Right lobe of liver (tissue), 6 donors: ENCODE results near the gene HTR7. TPM values are rescaled to one million over a fixed set of nuclear protein-coding genes. Genes with fewer than 3 reads are reported as not detected.
"Not testable (repeated sequence)": the region's sequence is repeated elsewhere in the genome, so short reads cannot be mapped to it uniquely, and the experiment has no call there.

Experiments used
- ATAC-seq, 4 donors: fragments of 200-7000 bp; cut with Tn5 transposase; one replicate each; pipeline ENCODE4 v1.9.1; 2020; ENCODE audit warnings: mild to moderate bottlenecking in 4 of 4, moderate library complexity in 4 of 4
- DNase-seq, 3 donors: peaks; one replicate each; pipeline ENCODE4 v3.0.0-alpha.2; 2020
- H3K27ac ChIP-seq, 3 donors: fragments of 200-600 bp; one replicate each; pipeline ENCODE4 v1.8.0; 2022
- H3K27me3 ChIP-seq, 2 donors: fragments of 200-600 bp; one replicate each; pipeline ENCODE4 v1.8.0; 2022
- H3K36me3 ChIP-seq, 4 donors: fragments of 200-600 bp; sonication (generic) in 1 of 4; one replicate each; pipeline versions ENCODE4 v1.5.1 to v1.8.0; 2017 to 2022; ENCODE audit warnings: control low read depth in 1 of 4
- H3K4me1 ChIP-seq, 4 donors: fragments of 200-600 bp; sonication (generic) in 1 of 4; one replicate each; pipeline versions ENCODE4 v1.5.1 to v1.8.0; 2017 to 2022; ENCODE audit warnings: control low read depth in 1 of 4
- H3K4me3 ChIP-seq, 3 donors: fragments of 200-600 bp; one replicate each; pipeline ENCODE4 v1.8.0; 2022
- H3K9me3 ChIP-seq, 4 donors: fragments of 200-600 bp; sonication (generic) in 1 of 4; one replicate each; pipeline versions ENCODE4 v1.5.1 to v1.8.0; 2017 to 2022; ENCODE audit warnings: control low read depth in 1 of 4
- POLR2A ChIP-seq: fragments of 450-650 bp; IDR thresholded peaks from one replicate; pipeline ENCODE4 v1.6.1; 2017; ENCODE audit warnings: antibody characterized with exemption, mild to moderate bottlenecking
- WGBS: methylation state at CpG from one replicate; pipeline ENCODE4 v1.1.6; 2018; ENCODE audit warnings: low coverage, low lambda C conversion rate; ENCODE audit not compliant: insufficient coverage; ENCODE audit errors: missing lambda C conversion rate; 5-methylcytosine and 5-hydroxymethylcytosine counted together
- intact Hi-C, 2 donors: fragments of 100-400 bp; cut with DNase I; formaldehyde crosslinking; loops; one replicate each; pipeline versions ENCODE4 v1.11.2 to v1.14.1; 2022
- total RNA-seq, 6 experiments: library from RNA; depleted of rRNA in 2 of 6; stranded (reverse); fragments of >200 nt in 2 of 6; fragmentation: NEBNext Ultra II Directional in 3 of 6; extraction: Animal tissue kit (Norgen Biotek cat#: 25700) in 3 of 6; gene quantifications; one replicate each; pipeline versions ENCODE4 v1.1.0 to v1.2.4, GENCODE V29; 2016 to 2023
- TF ChIP-seq, protein P1 (sequence below), 4 donors: fragments of 200-600 bp in 3 of 4; fragments of 450-650 bp in 1 of 4; IDR thresholded peaks; one replicate each; pipeline versions ENCODE4 v1.5.1 to v1.8.0; 2016 to 2022; ENCODE audit warnings: antibody characterized with exemption in 4 of 4, mild to moderate bottlenecking in 2 of 4
- donor health status: DM: no; HTN: yes; CAD: no.
- donor health status: DM: no; HTN: no; CAD: no.
- donor health status: DM: no; HTN: no; CAD: no.
- donor health status: DM: no; HTN: yes; CAD: no.
- donor health status: DM: no; HTN: yes; CAD: no.

Gene HTR7
- total RNA-seq, 6 experiments from 2014 or later: 0.07 to 0.43 (median 0.19) TPM; not detected in 1

DNA sequence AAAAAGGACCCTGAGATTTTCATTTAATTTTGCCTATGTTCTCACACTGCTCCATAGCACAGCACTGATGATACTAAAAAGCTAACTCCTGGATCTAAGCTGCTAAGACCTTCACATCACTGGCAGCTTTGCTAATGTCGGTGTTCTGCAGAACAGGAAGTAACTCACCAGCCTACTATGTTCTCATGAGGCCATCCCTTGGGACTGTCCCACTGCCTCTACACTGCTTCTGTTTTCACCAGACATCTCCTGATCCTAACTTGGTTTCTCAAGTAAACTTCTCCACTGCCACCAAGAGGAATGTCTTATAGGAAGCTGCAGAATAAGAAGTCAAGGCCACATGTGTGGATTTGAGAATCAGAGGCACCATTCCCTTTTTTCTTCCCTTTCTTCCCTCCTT is 15.1 kb downstream of the HTR7 start:
- H3K27me3 ChIP-seq: no peaks in the 10 kb centered on the region
- TF ChIP-seq, protein P1, sequence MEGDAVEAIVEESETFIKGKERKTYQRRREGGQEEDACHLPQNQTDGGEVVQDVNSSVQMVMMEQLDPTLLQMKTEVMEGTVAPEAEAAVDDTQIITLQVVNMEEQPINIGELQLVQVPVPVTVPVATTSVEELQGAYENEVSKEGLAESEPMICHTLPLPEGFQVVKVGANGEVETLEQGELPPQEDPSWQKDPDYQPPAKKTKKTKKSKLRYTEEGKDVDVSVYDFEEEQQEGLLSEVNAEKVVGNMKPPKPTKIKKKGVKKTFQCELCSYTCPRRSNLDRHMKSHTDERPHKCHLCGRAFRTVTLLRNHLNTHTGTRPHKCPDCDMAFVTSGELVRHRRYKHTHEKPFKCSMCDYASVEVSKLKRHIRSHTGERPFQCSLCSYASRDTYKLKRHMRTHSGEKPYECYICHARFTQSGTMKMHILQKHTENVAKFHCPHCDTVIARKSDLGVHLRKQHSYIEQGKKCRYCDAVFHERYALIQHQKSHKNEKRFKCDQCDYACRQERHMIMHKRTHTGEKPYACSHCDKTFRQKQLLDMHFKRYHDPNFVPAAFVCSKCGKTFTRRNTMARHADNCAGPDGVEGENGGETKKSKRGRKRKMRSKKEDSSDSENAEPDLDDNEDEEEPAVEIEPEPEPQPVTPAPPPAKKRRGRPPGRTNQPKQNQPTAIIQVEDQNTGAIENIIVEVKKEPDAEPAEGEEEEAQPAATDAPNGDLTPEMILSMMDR (IDR thresholded peaks at IDR 0.05): no peak
- TF ChIP-seq POLR2A: no peak
- no peaks in the 10 kb centered on the region for H3K9me3 ChIP-seq
- H3K4me1 ChIP-seq: no peaks in the 10 kb centered on the region
- no peaks in the 10 kb centered on the region for H3K36me3 ChIP-seq
- WGBS: 27% methylated on average over 1 of the region's 1 CpG
- no peak for DNase-seq
- H3K27ac ChIP-seq: no peak overlapping the region
- no peak overlapping the region for H3K4me3 ChIP-seq
- no peak for ATAC-seq
- intact Hi-C loops: no loop called here

DNA sequence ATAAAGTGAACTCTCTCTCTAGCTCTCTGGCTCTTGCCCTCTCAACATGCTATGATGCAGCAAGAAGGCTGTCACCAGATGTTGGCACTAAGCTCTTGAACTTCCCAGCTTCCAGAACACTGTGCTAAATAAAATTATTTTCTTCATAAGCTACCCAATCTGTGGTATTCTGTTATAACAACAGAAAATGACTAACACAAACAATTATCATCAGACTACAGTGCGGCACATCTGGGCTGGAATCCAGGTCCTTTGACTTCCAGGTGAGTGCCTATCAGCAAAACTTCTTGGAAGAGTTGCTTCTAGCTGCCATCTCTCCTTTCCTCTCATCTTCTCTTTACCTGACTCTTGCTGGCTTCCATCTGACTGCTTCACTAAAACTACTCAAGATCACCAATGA is 20.4 kb downstream of the HTR7 start:
- Histone ChIP-seq H3K27me3 (no peaks in the 10 kb centered on the region), H3K27ac (no peak overlapping the region), H3K9me3 (no peaks in the 10 kb centered on the region), H3K36me3 (no peaks in the 10 kb centered on the region), H3K4me1 (no peaks in the 10 kb centered on the region), H3K4me3 (no peak overlapping the region)
- no peak for DNase-seq
- ATAC-seq: no peak
- 78% methylated on average over 1 of the region's 1 CpG for WGBS
- intact Hi-C loops: no loop called here
- no peak for TF ChIP-seq POLR2A
- TF ChIP-seq, protein P1 (IDR thresholded peaks at IDR 0.05): no peak

DNA sequence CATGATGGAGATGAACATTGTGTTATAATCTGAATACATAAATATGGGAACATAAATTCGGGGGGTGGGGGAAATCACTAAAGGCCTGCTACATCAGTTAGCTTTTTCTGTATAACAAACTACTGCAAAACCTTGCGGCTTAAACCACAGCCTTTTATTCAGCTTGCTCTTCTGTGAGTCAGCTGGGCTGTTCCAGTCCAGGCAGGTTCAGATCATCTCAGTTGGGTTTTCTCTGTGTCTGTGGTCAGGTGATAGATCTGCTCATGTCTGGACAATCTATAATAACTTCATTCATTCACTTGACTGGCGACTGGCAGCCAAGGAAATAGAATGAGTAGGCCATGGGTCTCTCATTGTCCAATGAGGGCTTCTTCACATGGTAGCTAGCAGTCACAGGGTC is 23.5 kb downstream of the HTR7 start:
- no peaks in the 10 kb centered on the region for H3K27me3 ChIP-seq
- no peak for ATAC-seq
- no peaks in the 10 kb centered on the region for H3K36me3 ChIP-seq
- H3K9me3 ChIP-seq: no peaks in the 10 kb centered on the region
- H3K4me3 ChIP-seq: no peak overlapping the region
- H3K4me1 ChIP-seq: no peaks in the 10 kb centered on the region
- intact Hi-C loops: no loop called here
- no peak overlapping the region for H3K27ac ChIP-seq
- no peak for TF ChIP-seq POLR2A
- TF ChIP-seq, protein P1 (IDR thresholded peaks at IDR 0.05): no peak
- WGBS: 44% methylated on average over 3 of the region's 3 CpGs
- no peak for DNase-seq

DNA sequence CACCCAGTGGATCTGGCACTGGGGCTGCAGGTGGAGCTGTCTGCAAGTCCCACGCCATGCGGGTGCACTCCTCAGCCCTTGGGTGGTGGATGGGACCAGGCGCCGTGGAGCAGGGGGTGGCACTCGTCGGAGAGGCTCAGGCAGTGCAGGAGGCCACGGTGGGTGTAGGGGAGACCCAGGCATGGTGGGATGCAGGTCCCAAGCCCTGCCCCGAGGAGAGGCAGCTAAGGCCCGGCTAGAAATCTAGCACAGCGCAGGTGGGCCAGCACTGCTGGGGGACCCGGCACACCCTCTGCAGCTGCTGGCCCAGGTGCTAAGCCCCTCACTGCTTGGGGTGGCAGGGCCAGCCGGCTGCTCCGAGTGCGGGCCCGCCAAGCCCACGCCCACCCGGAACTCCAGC is 25.7 kb downstream of the HTR7 start:
- no peak for ATAC-seq
- peaks cover 0 to 3% (median 0%) of the 10 kb centered on the region in 4 donors for H3K9me3 ChIP-seq
- no peak overlapping the region for H3K27ac ChIP-seq
- no peak overlapping the region for H3K4me3 ChIP-seq
- intact Hi-C loops: no loop called here
- no peaks in the 10 kb centered on the region for H3K27me3 ChIP-seq
- H3K4me1 ChIP-seq: no peaks in the 10 kb centered on the region
- no peak for DNase-seq
- WGBS: no CpG with 5 or more reads among the region's 17 CpGs
- no peaks in the 10 kb centered on the region for H3K36me3 ChIP-seq
- TF ChIP-seq, protein P1 (IDR thresholded peaks at IDR 0.05): no peak
- no peak for TF ChIP-seq POLR2A

DNA sequence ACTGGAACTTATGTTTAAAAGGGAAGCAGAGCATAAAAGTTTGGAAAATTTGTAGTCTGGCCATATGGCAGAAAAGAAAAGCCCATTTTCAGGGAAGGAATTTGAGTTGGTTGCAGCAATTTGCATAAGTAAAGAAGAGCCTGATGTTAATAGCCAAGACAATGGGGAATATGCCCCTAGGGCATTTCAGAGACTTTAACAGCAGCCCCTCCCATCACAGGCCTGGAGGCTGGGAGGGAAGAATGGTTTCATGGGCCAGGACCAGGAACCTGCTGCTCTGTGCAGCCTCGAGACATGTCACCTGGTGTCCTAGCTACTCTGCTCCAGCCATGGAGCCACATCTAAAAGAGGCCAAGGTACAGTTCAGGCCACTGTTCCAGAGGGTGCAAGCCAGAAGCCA is 35.3 kb downstream of the HTR7 start:
- WGBS: no CpG with 5 or more reads among the region's 1 CpG
- Histone ChIP-seq H3K36me3 (no peaks in the 10 kb centered on the region), H3K9me3 (peaks cover 0 to 5% (median 0%) of the 10 kb centered on the region in 4 donors), H3K4me3 (no peak overlapping the region), H3K27me3 (no peaks in the 10 kb centered on the region), H3K4me1 (no peaks in the 10 kb centered on the region), H3K27ac (no peak overlapping the region)
- intact Hi-C loops: no loop called here
- DNase-seq (no peak), ATAC-seq (no peak)
- TF ChIP-seq POLR2A: no peak
- TF ChIP-seq, protein P1 (IDR thresholded peaks at IDR 0.05): no peak

DNA sequence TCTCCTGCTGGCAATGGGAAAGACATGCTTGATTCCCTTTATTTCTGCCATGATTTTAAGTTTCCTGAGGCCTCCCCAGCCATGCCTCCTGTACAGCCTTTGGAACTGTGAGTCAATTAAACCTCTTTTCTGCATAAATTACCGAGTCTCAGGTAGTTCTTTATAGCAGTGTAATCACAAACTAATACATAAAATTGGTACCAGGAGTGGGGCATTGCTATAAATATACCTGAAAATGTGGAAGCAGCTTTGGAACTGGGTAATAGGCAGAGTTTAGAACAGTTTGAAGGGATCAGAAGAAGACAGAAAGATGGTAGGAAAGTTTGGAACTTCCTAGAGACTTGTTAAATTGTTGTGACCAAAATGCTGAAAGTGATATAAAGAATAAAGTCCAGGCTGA is 36.0 kb downstream of the HTR7 start:
- H3K36me3 ChIP-seq, H3K9me3 ChIP-seq, ATAC-seq, H3K27ac ChIP-seq, H3K4me1 ChIP-seq, DNase-seq, H3K4me3 ChIP-seq, H3K27me3 ChIP-seq, intact Hi-C loops: not testable (repeated sequence)
- WGBS: 29% methylated on average over 1 of the region's 1 CpG
